SK-N-MC (cell line): ENCODE results near the gene IFIT5.

Source experiments
- EZH2 ChIP-seq: fragments of 200-600 bp; sonication (generic); IDR thresholded peaks from one replicate; pipeline ENCODE4 v1.6.1; 2017; ENCODE audit warnings: antibody characterized with exemption
- FOXP2 ChIP-seq: optimal IDR thresholded peaks from 2 replicates; pipeline ENCODE3; 2011; ENCODE audit warnings: mild to moderate bottlenecking, moderate library complexity; ENCODE audit not compliant: insufficient read depth; ENCODE audit errors: extremely low read length, control extremely low read depth
- POLR2AphosphoS5 ChIP-seq: IDR thresholded peaks from 2 replicates; pipeline ENCODE4 v1.6.1; 2012; ENCODE audit warnings: mild to moderate bottlenecking, low read depth, low read length, borderline replicate concordance

GRCh38 chr10:89454561-89455347 is 40.4 kb downstream of the IFIT5 start:
- TF ChIP-seq EZH2 (no peak), POLR2AphosphoS5 (no peak), FOXP2 (no peak)
